SK-N-MC (cell line): ENCODE data around the gene FOXP1.

Source experiments
- EZH2 ChIP-seq: fragments of 200-600 bp; sonication (generic); IDR thresholded peaks from one replicate; pipeline ENCODE4 v1.6.1; 2017; ENCODE audit warnings: antibody characterized with exemption
- POLR2AphosphoS5 ChIP-seq: IDR thresholded peaks from 2 replicates; pipeline ENCODE4 v1.6.1; 2012; ENCODE audit warnings: mild to moderate bottlenecking, low read depth, low read length, borderline replicate concordance

GRCh38 chr3:70916375-70917055, 667.0 kb downstream of the FOXP1 start:
- TF ChIP-seq EZH2: no peak
- no peak for TF ChIP-seq POLR2AphosphoS5
